Endothelial cell of umbilical vein (primary cell): ENCODE data around the gene SAMD4A. TPM values are rescaled to one million over a fixed set of nuclear protein-coding genes. Genes with fewer than 3 reads are reported as not detected.

Experiments used
- BruUV-seq: library from RNA; stranded (reverse); fragments of 400-500 nt; replicated peaks from 2 replicates; lab custom pipeline; 2021; lab: Mats Ljungman, UMichigan
- CTCF ChIA-PET: fragments of 300-600, 350-600 bp; sonication (Branson Sonifier 250); formaldehyde crosslinking; loops from one replicate; lab custom pipeline; 2021; ENCODE audit warnings: antibody characterized with exemption, inconsistent platforms; lab: Charles Lee
- POLR2A ChIA-PET: fragments of 300-600, 350-600 bp; sonication (Branson Sonifier 250); formaldehyde crosslinking; loops from one replicate; lab custom pipeline; 2021; ENCODE audit warnings: antibody characterized with exemption, inconsistent platforms; lab: Charles Lee
- DNase-seq: peaks from one replicate; pipeline ENCODE4 v3.0.0-alpha.2; 2011; ENCODE audit warnings: low read depth, low spot score
- FAIRE-seq: peaks from 2 replicates; lab custom pipeline; 2011; peaks lifted over from hg19 to GRCh38; lab: Jason Lieb, UNC
- H2AFZ ChIP-seq: 2 replicates; pipeline ENCODE4 v1.6.0; 2012; ENCODE audit warnings: low read depth, low read length, control low read depth, inconsistent platforms
- H3K27ac ChIP-seq: 2 replicates; pipeline ENCODE4 v1.5.1; 2011; ENCODE audit warnings: low read depth, mild to moderate bottlenecking, control low read depth, low read length, moderate library complexity; ENCODE audit not compliant: insufficient read depth
- H3K27me3 ChIP-seq, 2 experiments: 2 replicates each; pipeline versions ENCODE4 v1.6.0 to v1.6.1; 2011; ENCODE audit warnings: low read length in 2 of 2, mixed read lengths in 1 of 2; ENCODE audit not compliant: control insufficient read depth in 2 of 2, insufficient read depth in 2 of 2
- H3K36me3 ChIP-seq, 2 experiments: 2 replicates in 1 of 2; 3 replicates in 1 of 2; pipeline ENCODE4 v1.5.1; 2011; ENCODE audit warnings: low read length in 2 of 2, mild to moderate bottlenecking in 1 of 2, moderate library complexity in 1 of 2; ENCODE audit not compliant: control insufficient read depth in 2 of 2, insufficient read depth in 2 of 2; ENCODE audit errors: extremely low read depth in 1 of 2
- H3K4me1 ChIP-seq: 3 replicates; pipeline ENCODE4 v1.5.1; 2011; ENCODE audit warnings: mild to moderate bottlenecking, low read length; ENCODE audit not compliant: control insufficient read depth, insufficient read depth; ENCODE audit errors: extremely low read depth
- H3K4me2 ChIP-seq: 2 replicates; pipeline ENCODE4 v1.6.1; 2011; ENCODE audit warnings: low read length, control low read depth, mixed read lengths; ENCODE audit not compliant: insufficient read depth
- H3K4me3 ChIP-seq, 3 experiments: fragments of 200-600 bp in 1 of 3; sonication (generic), shearing (Covaris generic) in 1 of 3; replicated peaks in 1 of 3; 2 replicates each; pipeline ENCODE4 v1.5.1; 2011 to 2016; ENCODE audit warnings: control low read depth in 3 of 3, low read length in 3 of 3, mild to moderate bottlenecking in 2 of 3, inconsistent platforms in 1 of 3, low read depth in 1 of 3, moderate library complexity in 1 of 3; ENCODE audit not compliant: insufficient read depth in 1 of 3
- H3K79me2 ChIP-seq: 2 replicates; pipeline ENCODE4 v1.6.0; 2012; ENCODE audit warnings: low read length, inconsistent platforms; ENCODE audit not compliant: control insufficient read depth, insufficient read depth
- H3K9ac ChIP-seq: replicated peaks from 2 replicates; pipeline ENCODE3; 2011; ENCODE audit warnings: low read length, control low read depth; ENCODE audit not compliant: insufficient read depth; ENCODE audit errors: extremely low read depth
- H3K9me1 ChIP-seq: replicated peaks from 3 replicates; pipeline ENCODE4 v1.6.0; 2011; ENCODE audit warnings: mild to moderate bottlenecking, low read length; ENCODE audit not compliant: control insufficient read depth, insufficient read depth; ENCODE audit errors: extremely low read depth
- H3K9me3 ChIP-seq: replicated peaks from 2 replicates; pipeline ENCODE4 v1.5.1; 2012; ENCODE audit warnings: low read length, inconsistent platforms; ENCODE audit not compliant: control insufficient read depth, insufficient read depth
- H4K20me1 ChIP-seq: replicated peaks from 2 replicates; pipeline ENCODE3; 2011; ENCODE audit warnings: mild to moderate bottlenecking, low read length; ENCODE audit not compliant: control insufficient read depth, insufficient read depth; ENCODE audit errors: extremely low read depth
- CTCF ChIP-seq, 2 donors: IDR thresholded peaks; 1 replicate in 1 of 2; 2 replicates in 1 of 2; pipeline ENCODE4 v1.5.1; 2011; ENCODE audit warnings: low read length in 2 of 2, mild to moderate bottlenecking in 2 of 2, moderate library complexity in 2 of 2, control low read depth in 1 of 2, inconsistent platforms in 1 of 2, low read depth in 1 of 2; ENCODE audit not compliant: insufficient read depth in 1 of 2; ENCODE audit errors: extremely low read depth in 1 of 2
- EZH2 ChIP-seq: IDR thresholded peaks from 2 replicates; pipeline ENCODE4 v1.6.1; 2012; ENCODE audit warnings: borderline replicate concordance, low read depth, mild to moderate bottlenecking, moderate library complexity, low read length, inconsistent platforms; ENCODE audit not compliant: severe bottlenecking
- FOS ChIP-seq: IDR thresholded peaks from 2 replicates; pipeline ENCODE4 v1.6.1; 2011; ENCODE audit warnings: mild to moderate bottlenecking, low read length, moderate library complexity, borderline replicate concordance; ENCODE audit not compliant: insufficient read depth
- GATA2 ChIP-seq: IDR thresholded peaks from 2 replicates; pipeline ENCODE4 v1.7.0; 2011; ENCODE audit warnings: low read depth, mild to moderate bottlenecking, moderate library complexity, mixed read lengths, low read length; ENCODE audit not compliant: insufficient read length, insufficient read depth
- JUN ChIP-seq: IDR thresholded peaks from 2 replicates; pipeline ENCODE4 v1.6.1; 2011; ENCODE audit warnings: borderline replicate concordance, low read depth; ENCODE audit not compliant: insufficient read length, insufficient read depth
- MAX ChIP-seq: IDR thresholded peaks from 2 replicates; pipeline ENCODE4 v1.6.1; 2011; ENCODE audit not compliant: insufficient read depth, insufficient read length
- MYC ChIP-seq: IDR thresholded peaks from one replicate; pipeline ENCODE4 v1.6.1; 2011; ENCODE audit warnings: mild to moderate bottlenecking, low read depth, low read length
- POLR2A ChIP-seq: IDR thresholded peaks from 2 replicates; pipeline ENCODE4 v1.6.1; 2012; ENCODE audit warnings: low read depth, mild to moderate bottlenecking, control low read depth, low read length
- POLR2AphosphoS5 ChIP-seq: IDR thresholded peaks from 2 replicates; pipeline ENCODE4 v1.6.1; 2012; ENCODE audit warnings: low read depth, mild to moderate bottlenecking, control low read depth, low read length, moderate library complexity; ENCODE audit not compliant: insufficient read depth
- dilution Hi-C: fragments of 300-500 bp; cut with MboI; formaldehyde crosslinking; loops from one replicate; pipeline ENCODE4 v1.15.0; 2019; ENCODE audit warnings: low sequenced_read_pairs; ENCODE audit not compliant: extremely low pct_ligation_motif_present
- intact Hi-C: fragments of 100-400 bp; cut with micrococcal nuclease; formaldehyde crosslinking; loops from one replicate; pipeline ENCODE4 v1.10.0; 2022
- polyA plus RNA-seq, 4 experiments: library from polyadenylated mRNA; depleted of rRNA in 3 of 4; stranded (reverse) in 3 of 4; unstranded in 1 of 4; fragments of >200 nt; gene quantifications; 2 replicates each; pipeline versions ENCODE4 v1.2.1 to v1.2.3, GENCODE V29; 2011 to 2012; ENCODE audit warnings: missing spikeins in 1 of 4
- total RNA-seq: library from RNA; stranded (reverse); gene quantifications from 2 replicates; pipeline ENCODE4 v1.2.3, GENCODE V29; 2021

SAMD4A gene
- total and polyA plus RNA-seq, 2 donors (not counting 3 experiments of a cell fraction or from before 2014, with no cell fraction given), result 37.7 to 95.3 TPM

- no peaks in the 10 kb centered on the region for H3K9me3 ChIP-seq
- dilution Hi-C loops (no loop called here), intact Hi-C loops (no loop called here)
- H4K20me1 ChIP-seq, result no peaks in the 10 kb centered on the region
- no peaks in the 10 kb centered on the region for H3K27me3 ChIP-seq
- TF ChIP-seq JUN (no peak), POLR2A (no peak), CTCF (IDR thresholded peaks at IDR 0.05; ENCODE audit: extremely low read depth in 1 of 2, insufficient read depth in 1 of 2, low read depth in 1 of 2, low read length in 2 of 2) (no peak), EZH2 (no peak), GATA2 (no peak), FOS (no peak), POLR2AphosphoS5 (no peak), MYC (no peak), MAX (no peak)
- FAIRE-seq, result no peak
- H3K4me1 ChIP-seq, result no peaks in the 10 kb centered on the region
- H3K4me3 ChIP-seq, result no peak overlapping the region
- DNase-seq, result no peak
- no peaks in the 10 kb centered on the region for H3K36me3 ChIP-seq
- no peak overlapping the region for H3K27ac ChIP-seq
- H3K9ac ChIP-seq, result no peak overlapping the region
- ChIA-PET POLR2A (interaction anchor here (0.7 kb wide), 1 partner anchor 273 kb away, joined by 13 read pairs; no protein-coding TSS in a partner anchor), CTCF (interaction anchor here (1.0 kb wide), 1 partner anchor 10 kb away, joined by 4 read pairs; no protein-coding TSS in a partner anchor)
- H3K9me1 ChIP-seq, result no peaks in the 10 kb centered on the region
- no peak overlapping the region for H2AFZ ChIP-seq
- H3K4me2 ChIP-seq, result no peak overlapping the region
- BruUV-seq, result no TSS peak
- H3K79me2 ChIP-seq, result no peaks in the 10 kb centered on the region
Measured at GRCh38 chr14:54837508-54838149, 270.7 kb downstream of the SAMD4A start.
